T47D (cell line): ENCODE results near the gene CAMSAP1.
"Not testable (repeated sequence)": the region's sequence is repeated elsewhere in the genome, so short reads cannot be mapped to it uniquely, and the experiment has no call there.

Experiments
- DNase-seq, 2 experiments: peaks; one replicate each; pipeline versions ENCODE4 v3.0.0 to v3.0.0-alpha.2; 2011 to 2012; ENCODE audit warnings: low read depth in 1 of 2, low spot score in 1 of 2
- JUND ChIP-seq: IDR thresholded peaks from 2 replicates; pipeline ENCODE4 v1.6.1; 2012; ENCODE audit warnings: low read depth
- in situ Hi-C: cut with HindIII; loops from 2 replicates; pipeline ENCODE4 v1.10.0; 2016; ENCODE audit warnings: low sequenced_read_pairs, low pct_unique_long_range_greater_than_20kb

Gene CAMSAP1

GRCh38 chr9:135921749-135922310 lies 14.5 kb upstream of the CAMSAP1 start:
- no peak for TF ChIP-seq JUND
- no peak for DNase-seq
- in situ Hi-C loops, result no loop called here

- no peak for DNase-seq
- no peak for TF ChIP-seq JUND
- in situ Hi-C loops, result no loop called here
Measured at GRCh38 chr9:135920973-135921585, 13.7 kb upstream of the CAMSAP1 start.

- no peak for TF ChIP-seq JUND
- no peak for DNase-seq
- in situ Hi-C loops, result no loop called here
Measured at GRCh38 chr9:135920256-135920930, 13.0 kb upstream of the CAMSAP1 start.

- no peak for TF ChIP-seq JUND
- DNase-seq, result no peak
Measured at GRCh38 chr9:135919318-135919890, 12.1 kb upstream of the CAMSAP1 start.

GRCh38 chr9:135916227-135916626 lies 8.9 kb upstream of the CAMSAP1 start:
- DNase-seq, in situ Hi-C loops: not testable (repeated sequence)

More at GRCh38 chr9:135919318-135919890, 12.1 kb upstream of the CAMSAP1 start:
- in situ Hi-C loops, result no loop called here

- in situ Hi-C loops, result no loop called here
- no peak for TF ChIP-seq JUND
Measured at GRCh38 chr9:135914921-135915320, 7.6 kb upstream of the CAMSAP1 start.

GRCh38 chr9:135911233-135911632 lies 3.9 kb upstream of the CAMSAP1 start:
- in situ Hi-C loops, DNase-seq: not testable (repeated sequence)

More at GRCh38 chr9:135914921-135915320, 7.6 kb upstream of the CAMSAP1 start:
- DNase-seq, result no peak

- in situ Hi-C loops, result no loop called here
- no peak for DNase-seq
- no peak for TF ChIP-seq JUND
Measured at GRCh38 chr9:135910757-135911156, 3.4 kb upstream of the CAMSAP1 start.

- TF ChIP-seq JUND, result no peak
- no peak for DNase-seq
- in situ Hi-C loops, result no loop called here
Measured at GRCh38 chr9:135910216-135910615, 2.9 kb upstream of the CAMSAP1 start.

GRCh38 chr9:135909371-135909770 lies 2.0 kb upstream of the CAMSAP1 start:
- no peak for DNase-seq
- in situ Hi-C loops, result no loop called here
- TF ChIP-seq JUND, result no peak

- DNase-seq, result no peak
- in situ Hi-C loops, result no loop called here
- TF ChIP-seq JUND, result no peak
Measured at GRCh38 chr9:135908754-135909204, 1.4 kb upstream of the CAMSAP1 start.

- DNase-seq, result no peak
Measured at GRCh38 chr9:135908093-135908753, 877 bp upstream of the CAMSAP1 start.

GRCh38 chr9:135907006-135907430 lies 328 bp downstream of the CAMSAP1 start:
- DNase-seq, result no peak
- in situ Hi-C loops, result no loop called here
- no peak for TF ChIP-seq JUND

More at GRCh38 chr9:135908093-135908753, 877 bp upstream of the CAMSAP1 start:
- TF ChIP-seq JUND, result no peak
- in situ Hi-C loops, result no loop called here
